Neuronal stem cell (in vitro differentiated cells): Measurements from ENCODE around the gene FOXJ3.

ENCODE experiments used
- DNase-seq: peaks from one replicate; pipeline ENCODE4 v3.0.0-alpha.2; 2013; ENCODE audit warnings: low spot score
- H2AFZ ChIP-seq: one replicate; pipeline ENCODE4 v1.6.1; 2013; ENCODE audit warnings: mild to moderate bottlenecking, low read length, inconsistent platforms
- H2AK5ac ChIP-seq: 2 replicates; pipeline ENCODE4 v1.6.1; 2013; ENCODE audit warnings: low read depth, mild to moderate bottlenecking, inconsistent platforms, low read length, moderate library complexity, mixed read lengths
- H2BK120ac ChIP-seq: 2 replicates; pipeline ENCODE4 v1.6.1; 2013; ENCODE audit warnings: low read depth, mild to moderate bottlenecking, inconsistent platforms, low read length, moderate library complexity, mixed read lengths
- H2BK12ac ChIP-seq: one replicate; pipeline ENCODE4 v1.6.1; 2013; ENCODE audit warnings: low read length, inconsistent platforms
- H2BK15ac ChIP-seq: 2 replicates; pipeline ENCODE4 v1.6.1; 2013; ENCODE audit warnings: mild to moderate bottlenecking, low read length, inconsistent platforms, mixed read lengths
- H2BK5ac ChIP-seq: one replicate; pipeline ENCODE4 v1.6.1; 2013; ENCODE audit warnings: inconsistent platforms, mild to moderate bottlenecking, low read length, moderate library complexity
- H3K14ac ChIP-seq: one replicate; pipeline ENCODE4 v1.6.1; 2013; ENCODE audit warnings: low read length, inconsistent platforms
- H3K18ac ChIP-seq: 2 replicates; pipeline ENCODE4 v1.6.1; 2013; ENCODE audit warnings: low read length, inconsistent platforms
- H3K23ac ChIP-seq: 2 replicates; pipeline ENCODE4 v1.6.1; 2013; ENCODE audit warnings: low read depth, mild to moderate bottlenecking, mixed read lengths, low read length, inconsistent platforms; ENCODE audit not compliant: poor library complexity
- H3K27ac ChIP-seq: replicated peaks from 3 replicates; pipeline ENCODE4 v1.5.1; 2013; ENCODE audit warnings: low read length, inconsistent platforms
- H3K27me3 ChIP-seq, 3 experiments: 2 replicates each; pipeline ENCODE4 v1.6.1; 2013; ENCODE audit warnings: low read length in 3 of 3, mild to moderate bottlenecking in 2 of 3, inconsistent platforms in 1 of 3, low read depth in 1 of 3, mixed read lengths in 1 of 3, moderate library complexity in 1 of 3; ENCODE audit not compliant: control insufficient read depth in 3 of 3, insufficient read depth in 3 of 3
- H3K36me3 ChIP-seq, 2 donors: replicated peaks in 1 of 2; 2 replicates each; pipeline ENCODE4 v1.6.1; 2013; ENCODE audit warnings: low read length in 2 of 2; ENCODE audit not compliant: control insufficient read depth in 2 of 2, insufficient read depth in 2 of 2
- H3K4ac ChIP-seq: 2 replicates; pipeline ENCODE4 v1.6.1; 2013; ENCODE audit warnings: inconsistent platforms, mild to moderate bottlenecking, low read length, moderate library complexity
- H3K4me1 ChIP-seq, 2 donors: 1 replicate in 1 of 2; 2 replicates in 1 of 2; pipeline ENCODE4 v1.6.1; 2013; ENCODE audit warnings: low read length in 2 of 2, low read depth in 1 of 2; ENCODE audit not compliant: control insufficient read depth in 2 of 2, insufficient read depth in 1 of 2
- H3K4me2 ChIP-seq: one replicate; pipeline ENCODE4 v1.6.1; 2013; ENCODE audit warnings: mild to moderate bottlenecking, low read length, inconsistent platforms; ENCODE audit not compliant: insufficient read depth, poor library complexity, severe bottlenecking
- H3K4me3 ChIP-seq, 2 donors: 2 replicates each; pipeline ENCODE4 v1.5.1; 2013; ENCODE audit warnings: low read length in 2 of 2, mild to moderate bottlenecking in 2 of 2, inconsistent platforms in 1 of 2, moderate library complexity in 1 of 2
- H3K79me1 ChIP-seq: one replicate; pipeline ENCODE4 v1.6.1; 2013; ENCODE audit warnings: low read depth, mild to moderate bottlenecking, inconsistent platforms, low read length, moderate library complexity
- H3K9ac ChIP-seq: one replicate; pipeline ENCODE4 v1.6.1; 2013; ENCODE audit warnings: mild to moderate bottlenecking, low read depth, low read length, inconsistent platforms; ENCODE audit not compliant: poor library complexity
- H3K9me3 ChIP-seq, 2 donors: replicated peaks in 1 of 2; 2 replicates each; pipeline versions ENCODE3 to v1.6.1; 2013; ENCODE audit warnings: low read length in 2 of 2, mild to moderate bottlenecking in 2 of 2, inconsistent platforms in 1 of 2, low read depth in 1 of 2, mixed read lengths in 1 of 2, moderate library complexity in 1 of 2; ENCODE audit not compliant: control insufficient read depth in 2 of 2, insufficient read depth in 1 of 2
- H4K8ac ChIP-seq: one replicate; pipeline ENCODE4 v1.6.1; 2013; ENCODE audit warnings: low read depth, mild to moderate bottlenecking, inconsistent platforms, low read length, moderate library complexity
- H4K91ac ChIP-seq: one replicate; pipeline ENCODE4 v1.6.1; 2013; ENCODE audit warnings: low read length, low read depth, mild to moderate bottlenecking, inconsistent platforms; ENCODE audit not compliant: poor library complexity
- WGBS, 2 donors: extraction: QIAGEN DNeasy Blood & Tissue Kit; methylation state at CpG; one replicate each; pipeline ENCODE4 v1.1.7; 2013; ENCODE audit warnings: missing lambda C conversion rate in 2 of 2, mixed read lengths in 1 of 2; ENCODE audit not compliant: insufficient read length in 2 of 2, insufficient replicate concordance in 1 of 2; ENCODE audit errors: extremely low coverage in 2 of 2; 5-methylcytosine and 5-hydroxymethylcytosine counted together

FOXJ3 gene

DNA sequence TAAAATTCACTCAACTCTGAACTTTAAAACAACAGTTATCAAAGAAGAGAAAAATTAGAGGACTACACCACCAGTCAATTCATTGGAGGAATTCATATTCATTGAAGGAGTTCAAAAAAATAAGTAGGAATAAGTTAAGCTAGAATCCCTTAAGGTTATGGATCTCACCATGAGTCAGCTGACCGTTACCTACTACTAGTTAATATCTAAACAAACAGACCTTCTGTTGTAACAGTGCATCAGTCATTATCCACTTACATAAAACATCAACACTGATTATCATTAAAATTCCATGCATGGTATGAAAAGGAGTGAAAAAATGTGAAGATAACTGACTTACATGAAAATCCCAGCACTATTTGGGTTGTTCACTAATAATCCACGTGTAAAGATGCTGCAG lies 44.9 kb downstream of the FOXJ3 start:
- Histone ChIP-seq H3K79me1 (no peaks in the 10 kb centered on the region), H2AK5ac (no peak overlapping the region), H3K23ac (no peak overlapping the region), H3K9ac (no peak overlapping the region), H3K4me3 (no peak overlapping the region), H3K9me3 (peaks cover 0 to 10% of the 10 kb centered on the region in 2 donors), H2BK120ac (no peak overlapping the region), H2AFZ (no peak overlapping the region), H3K27me3 (no peaks in the 10 kb centered on the region), H3K27ac (no peak overlapping the region), H3K36me3 (peaks cover 0 to 18% of the 10 kb centered on the region in 2 donors), H2BK5ac (no peak overlapping the region), H3K4ac (no peak overlapping the region), H3K4me1 (no peaks in the 10 kb centered on the region), H3K4me2 (no peak overlapping the region), H3K14ac (no peak overlapping the region), H4K8ac (no peak overlapping the region), H3K18ac (no peak overlapping the region), H4K91ac (no peak overlapping the region), H2BK12ac (no peak overlapping the region), H2BK15ac (no peak overlapping the region)
- DNase-seq, result no peak
- no CpG with 5 or more reads among the region's 2 CpGs for WGBS, 2 donors

DNA sequence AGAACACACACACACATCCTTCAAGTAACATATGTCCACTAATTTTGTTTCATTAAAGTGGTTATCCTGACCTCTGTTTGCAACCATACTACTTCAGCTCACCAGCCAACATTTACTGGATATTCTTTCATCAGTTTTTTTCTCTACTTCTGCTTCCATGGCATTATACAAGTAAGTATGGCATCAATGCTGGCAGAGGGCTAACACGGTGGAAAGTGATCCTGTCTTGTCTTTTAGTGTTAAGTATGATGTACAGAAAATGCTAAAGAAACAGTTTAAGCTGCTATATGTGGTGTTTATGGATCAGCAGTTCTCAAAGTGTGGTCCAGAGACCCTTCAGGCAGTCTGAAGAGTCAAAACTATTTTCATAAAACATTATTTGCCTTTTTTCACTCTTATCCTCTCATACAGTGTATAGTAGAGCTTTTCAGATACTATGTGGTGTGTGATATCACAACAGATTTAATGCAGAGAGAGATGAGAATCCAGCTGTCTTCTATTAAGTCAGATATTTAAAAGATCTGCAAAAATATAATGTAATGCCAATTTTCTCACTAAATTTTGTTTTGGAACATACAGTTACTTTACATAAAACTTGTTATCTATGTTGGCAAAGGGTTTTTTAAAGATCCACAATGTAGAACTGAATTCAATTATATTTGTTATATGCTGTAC lies 46.6 kb downstream of the FOXJ3 start:
- H3K79me1 ChIP-seq, result no peaks in the 10 kb centered on the region
- no peak overlapping the region for H3K18ac ChIP-seq
- H3K4ac ChIP-seq, result no peak overlapping the region
- no peak overlapping the region for H4K91ac ChIP-seq
- no peak overlapping the region for H4K8ac ChIP-seq
- H3K27me3 ChIP-seq, result no peaks in the 10 kb centered on the region
- no peak overlapping the region for H3K4me2 ChIP-seq
- H3K36me3 ChIP-seq, result peaks cover 0 to 14% of the 10 kb centered on the region in 2 donors
- no peak overlapping the region for H3K14ac ChIP-seq
- WGBS, 2 donors, result no CpG with 5 or more reads among the region's 1 CpG
- H2AK5ac ChIP-seq, result no peak overlapping the region
- H2BK15ac ChIP-seq, result no peak overlapping the region
- peaks cover 0 to 8% of the 10 kb centered on the region in 2 donors for H3K9me3 ChIP-seq
- H3K4me3 ChIP-seq, result no peak overlapping the region
- no peak overlapping the region for H3K27ac ChIP-seq
- DNase-seq, result no peak
- no peak overlapping the region for H2AFZ ChIP-seq
- no peak overlapping the region for H3K23ac ChIP-seq
- no peak overlapping the region for H2BK120ac ChIP-seq
- no peak overlapping the region for H3K9ac ChIP-seq
- H3K4me1 ChIP-seq, result no peaks in the 10 kb centered on the region
- H2BK5ac ChIP-seq, result no peak overlapping the region
- no peak overlapping the region for H2BK12ac ChIP-seq

DNA sequence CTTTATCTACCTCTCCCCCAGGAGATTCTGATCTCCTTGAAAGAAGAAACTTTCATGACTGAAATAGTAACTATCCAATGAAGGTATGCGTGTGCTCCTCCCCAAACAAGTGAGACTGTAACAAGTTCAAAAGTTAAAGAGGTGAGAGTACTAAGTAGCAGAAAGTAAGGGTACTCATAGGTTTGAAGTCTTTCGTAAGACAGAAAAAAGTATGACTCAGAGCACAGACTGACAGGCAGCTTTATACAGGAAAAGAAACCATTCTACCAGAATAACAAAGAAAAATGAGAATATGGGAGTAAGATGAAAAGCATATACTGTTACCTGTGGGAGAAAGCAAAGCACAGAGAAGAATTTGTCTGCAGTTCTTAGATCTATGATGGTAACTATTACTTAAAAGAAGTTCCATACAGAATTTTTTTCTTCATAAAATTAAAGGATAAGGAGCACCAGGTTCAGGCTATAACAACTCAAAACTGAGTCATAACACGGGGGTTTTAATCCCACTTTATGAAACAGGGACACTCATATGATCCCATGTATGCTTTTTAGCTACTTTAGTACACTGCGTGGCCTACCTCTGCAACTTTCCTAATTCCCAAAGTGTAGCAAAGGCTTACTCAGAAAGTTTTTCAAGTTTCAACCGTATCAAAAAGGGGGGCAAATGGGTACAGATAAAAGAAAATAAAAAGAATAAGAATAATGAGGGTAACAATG lies 52.0 kb downstream of the FOXJ3 start:
- Histone ChIP-seq H3K23ac (no peak overlapping the region), H3K79me1 (no peaks in the 10 kb centered on the region), H2BK12ac (no peak overlapping the region), H3K9me3 (no peaks in the 10 kb centered on the region), H4K91ac (no peak overlapping the region), H3K36me3 (peaks cover 2 to 8% of the 10 kb centered on the region in 2 donors), H3K27ac (no peak overlapping the region), H3K4ac (no peak overlapping the region), H3K9ac (no peak overlapping the region), H4K8ac (no peak overlapping the region), H3K27me3 (no peaks in the 10 kb centered on the region), H3K4me3 (no peak overlapping the region), H2BK15ac (no peak overlapping the region), H3K18ac (no peak overlapping the region), H3K4me2 (no peak overlapping the region), H3K14ac (no peak overlapping the region), H2AK5ac (no peak overlapping the region), H2BK5ac (no peak overlapping the region), H2BK120ac (no peak overlapping the region), H2AFZ (no peak overlapping the region), H3K4me1 (no peaks in the 10 kb centered on the region)
- DNase-seq, result no peak
- no CpG with 5 or more reads among the region's 5 CpGs for WGBS, 2 donors

GRCh38 chr1:42282024-42282579 lies 52.9 kb downstream of the FOXJ3 start:
- H2BK120ac ChIP-seq, result no peak overlapping the region
- H3K4me2 ChIP-seq, result no peak overlapping the region
- H2BK5ac ChIP-seq, result no peak overlapping the region
- WGBS, 2 donors, result no CpG with 5 or more reads among the region's 2 CpGs
- H2BK12ac ChIP-seq, result no peak overlapping the region
- H3K79me1 ChIP-seq, result no peaks in the 10 kb centered on the region
- H3K4me3 ChIP-seq, result no peak overlapping the region
- H3K4me1 ChIP-seq, result no peaks in the 10 kb centered on the region
- no peak for DNase-seq
- no peak overlapping the region for H4K8ac ChIP-seq
- H3K36me3 ChIP-seq, result peaks cover 2 to 12% of the 10 kb centered on the region in 2 donors
- H3K9me3 ChIP-seq, result no peaks in the 10 kb centered on the region
- H2AFZ ChIP-seq, result no peak overlapping the region
- no peak overlapping the region for H3K4ac ChIP-seq
- H3K27me3 ChIP-seq, result no peaks in the 10 kb centered on the region
- H3K23ac ChIP-seq, result no peak overlapping the region
- H3K27ac ChIP-seq, result no peak overlapping the region
- no peak overlapping the region for H2BK15ac ChIP-seq
- no peak overlapping the region for H3K14ac ChIP-seq
- no peak overlapping the region for H4K91ac ChIP-seq
- H3K18ac ChIP-seq, result no peak overlapping the region
- no peak overlapping the region for H3K9ac ChIP-seq
- H2AK5ac ChIP-seq, result no peak overlapping the region
